ENCODE results near the gene SLC24A5.

The SLC24A5 gene

GRCh38 chr15:48119277-48119676 is 1.5 kb upstream of the SLC24A5 start:
- no peak for DNase-seq

- DNase-seq = no peak
These were observed 1.1 kb downstream of the SLC24A5 start for GRCh38 chr15:48121849-48122248.

- DNase-seq = no peak
These were observed 6.0 kb downstream of the SLC24A5 start for GRCh38 chr15:48126667-48127355.

DNA sequence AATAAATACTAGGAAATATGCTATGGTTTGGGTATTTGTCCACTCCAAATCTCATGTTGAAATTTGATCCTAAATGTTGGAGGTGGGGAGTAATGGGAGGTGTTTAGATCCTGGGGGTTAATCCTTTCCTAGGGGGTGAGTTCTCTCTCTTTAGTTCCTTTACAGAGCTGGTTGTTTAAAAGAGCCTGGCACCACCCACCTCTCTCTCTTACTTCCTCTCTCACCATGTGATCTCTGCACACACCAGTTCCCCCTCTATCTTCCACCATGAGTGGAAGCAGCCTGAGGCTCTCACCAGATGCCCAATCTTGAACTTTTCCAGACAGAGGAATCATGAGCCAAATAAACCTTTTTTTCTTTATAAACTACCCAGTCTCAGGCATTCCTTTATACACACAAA is 10.5 kb downstream of the SLC24A5 start:
- DNase-seq = no peak

- DNase-seq = no peak
These were observed 12.1 kb downstream of the SLC24A5 start for GRCh38 chr15:48132874-48133273.

GRCh38 chr15:48143856-48144255 is 23.1 kb downstream of the SLC24A5 start:
- no peak for DNase-seq

GRCh38 chr15:48144889-48145288 is 24.1 kb downstream of the SLC24A5 start:
- no peak for DNase-seq

- DNase-seq = no peak
These were observed 25.1 kb downstream of the SLC24A5 start for GRCh38 chr15:48145923-48146322.

GRCh38 chr15:48147358-48147757 is 26.6 kb downstream of the SLC24A5 start:
- DNase-seq = no peak

DNA sequence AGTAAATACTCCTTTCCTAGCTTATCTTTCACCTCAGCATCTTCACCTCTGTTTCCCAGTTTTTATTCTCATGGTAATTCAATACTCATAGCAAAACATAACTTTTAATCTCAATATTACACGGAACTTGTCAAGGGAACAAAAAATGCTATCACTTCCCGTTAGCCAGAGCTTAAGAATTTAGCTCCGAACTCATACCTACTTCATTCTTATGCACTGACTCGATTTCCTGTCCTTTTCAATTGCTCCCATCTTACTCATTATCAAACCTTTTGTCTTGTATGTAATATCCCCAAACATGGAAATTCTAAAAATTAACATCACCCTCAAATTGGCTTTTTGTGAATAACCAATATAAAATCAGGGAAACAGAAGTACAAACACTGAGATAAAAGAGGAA is 29.1 kb downstream of the SLC24A5 start:
- no peak for DNase-seq

GRCh38 chr15:48153526-48153925 is 32.7 kb downstream of the SLC24A5 start:
- no peak for DNase-seq

- no peak for DNase-seq
These were observed 47.8 kb downstream of the SLC24A5 start for GRCh38 chr15:48168616-48169015.

DNA sequence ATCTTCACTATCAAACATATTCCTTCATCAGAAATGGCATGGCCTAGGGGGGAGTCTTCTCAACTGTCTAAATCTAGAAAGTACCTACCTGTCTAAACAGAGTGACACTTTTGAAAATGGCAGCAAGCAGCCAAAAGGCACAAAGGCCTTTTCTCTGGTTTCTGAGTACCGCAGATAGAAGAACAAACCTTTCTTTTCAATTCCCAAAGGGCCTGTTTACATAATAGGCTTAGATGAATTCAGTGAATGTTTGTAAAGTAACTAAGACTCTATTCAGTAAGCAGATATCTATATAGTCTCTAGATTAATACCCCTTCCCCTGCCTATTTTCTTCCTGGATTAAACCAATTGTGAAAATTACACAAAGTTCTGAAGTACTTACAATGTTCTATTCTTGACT is 50.2 kb downstream of the SLC24A5 start:
- no peak for DNase-seq

GRCh38 chr15:48175126-48175525 is 54.3 kb downstream of the SLC24A5 start:
- DNase-seq = no peak

- no peak for DNase-seq
These were observed 55.3 kb downstream of the SLC24A5 start for GRCh38 chr15:48176112-48176511.

- DNase-seq = no peak
These were observed 56.2 kb downstream of the SLC24A5 start for GRCh38 chr15:48176957-48177356.

- DNase-seq = no peak
These were observed 56.6 kb downstream of the SLC24A5 start for GRCh38 chr15:48177383-48177765.

- no peak for DNase-seq
These were observed 57.2 kb downstream of the SLC24A5 start, which contains the start of gene MYEF2 for GRCh38 chr15:48177766-48178647. Gene MYEF2 (minus strand): TSS chr15:48178295. CDS start chr15:48178237, 58 bp downstream.

DNA sequence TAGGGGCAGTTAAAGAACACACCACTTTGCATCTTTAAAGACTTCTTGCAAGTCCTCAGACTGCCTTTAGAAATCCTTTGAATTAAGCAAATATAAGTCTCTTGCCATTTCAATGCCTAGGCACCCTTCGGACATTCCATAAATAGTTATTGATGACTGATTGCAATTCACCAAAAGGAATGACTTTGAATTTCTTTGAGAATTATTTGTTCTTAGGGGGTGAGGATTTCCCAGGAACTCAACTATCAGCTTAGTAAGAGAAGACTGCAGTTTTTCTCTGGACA is 57.8 kb downstream of the SLC24A5 start:
- no peak for DNase-seq

DNA sequence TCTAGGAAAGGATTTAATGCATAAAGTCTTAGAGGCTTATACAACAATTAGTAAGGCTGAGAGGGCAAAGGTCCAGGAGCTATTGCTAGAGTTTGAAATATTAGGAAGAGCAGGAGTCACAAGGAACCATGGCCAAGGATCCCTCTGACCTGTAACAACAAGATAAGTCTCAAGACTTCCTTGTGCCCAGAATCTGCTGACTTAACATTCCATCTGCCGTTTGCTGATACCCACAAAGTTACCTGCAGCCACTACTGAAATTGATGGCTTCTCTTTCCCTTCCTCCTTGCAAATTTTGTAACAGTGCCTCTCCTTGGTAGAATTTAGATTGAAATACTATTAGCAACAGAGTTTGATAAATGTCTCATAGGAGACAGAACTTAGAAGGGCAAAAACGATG is 62.0 kb downstream of the SLC24A5 start:
- DNase-seq = no peak

- no peak for DNase-seq
These were observed 64.7 kb downstream of the SLC24A5 start for GRCh38 chr15:48185529-48185928.

DNA sequence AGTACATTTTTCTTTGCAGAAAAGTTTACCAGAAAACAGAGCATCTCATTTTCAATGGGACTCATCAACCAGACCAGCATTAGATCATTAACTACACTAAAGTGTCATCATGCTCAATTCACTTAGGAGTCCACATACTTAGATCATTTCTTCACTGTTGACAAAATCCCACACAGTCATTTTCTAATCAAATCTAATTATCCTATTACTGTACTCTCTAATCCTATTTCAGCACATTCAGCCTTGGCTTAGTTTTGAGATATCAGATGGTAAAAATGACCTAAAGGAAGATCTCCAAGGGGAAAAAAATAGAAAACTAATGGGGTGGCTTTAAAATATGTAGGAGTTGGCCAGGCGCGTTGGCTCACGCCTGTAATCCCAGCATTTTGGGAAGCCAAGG is 65.5 kb downstream of the SLC24A5 start:
- DNase-seq = no peak

- DNase-seq = no peak
These were observed 70.3 kb downstream of the SLC24A5 start for GRCh38 chr15:48190932-48191573.

Measured in GOT3 (cell line).